ENCODE measurements around the gene SMR3A. TPM values are rescaled to one million over a fixed set of nuclear protein-coding genes. Genes with fewer than 3 reads are reported as not detected.

Gene SMR3A
- total RNA-seq, 1 donor from 2014 or later: not detected

DNA sequence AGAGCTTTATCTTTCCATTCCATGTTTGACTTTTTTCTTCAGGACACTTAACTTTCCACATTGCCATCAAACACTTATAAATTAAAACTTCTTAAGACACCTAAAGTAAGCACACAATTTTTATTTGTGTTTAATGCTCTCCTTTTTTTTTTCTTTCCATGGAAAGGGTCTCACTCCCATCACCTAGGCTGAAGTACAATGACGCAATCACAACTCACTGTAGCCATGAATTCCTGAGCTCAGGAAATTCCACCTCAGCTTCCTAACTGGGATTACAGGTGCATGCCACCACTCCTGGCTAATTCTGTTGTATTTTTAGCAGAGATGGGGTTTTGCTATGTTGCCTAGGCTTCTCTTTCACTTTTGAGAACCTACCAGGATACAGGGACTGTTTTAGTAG, 7.3 kb downstream of the SMR3A start:
- H3K27me3 ChIP-seq (ENCODE audit: insufficient read depth, low read length): no peaks in the 10 kb centered on the region
- no peaks in the 10 kb centered on the region for H3K9me3 ChIP-seq (ENCODE audit: insufficient read depth, low read depth, low read length)
- no peaks in the 10 kb centered on the region for H3K27me3 Mint-ChIP-seq (ENCODE audit: low read depth, unreplicated experiment)
- H3K4me1 ChIP-seq (ENCODE audit: insufficient read depth, low read length): no peaks in the 10 kb centered on the region
- no peaks in the 10 kb centered on the region for H3K36me3 Mint-ChIP-seq (ENCODE audit: low read depth, unreplicated experiment)
- H3K9ac ChIP-seq (ENCODE audit: low read length): no peak overlapping the region
- no peaks in the 10 kb centered on the region for H3K9me3 Mint-ChIP-seq (ENCODE audit: unreplicated experiment)
- H3K4me2 ChIP-seq (ENCODE audit: low read length): no peak overlapping the region
- DNase-seq (ENCODE audit: low read depth): no peak
- H3K4me1 Mint-ChIP-seq (ENCODE audit: low read depth, unreplicated experiment): no peaks in the 10 kb centered on the region
- no peak for FAIRE-seq
- H3K36me3 ChIP-seq (ENCODE audit: insufficient read depth, low read length): no peaks in the 10 kb centered on the region
- TF ChIP-seq, protein P1, sequence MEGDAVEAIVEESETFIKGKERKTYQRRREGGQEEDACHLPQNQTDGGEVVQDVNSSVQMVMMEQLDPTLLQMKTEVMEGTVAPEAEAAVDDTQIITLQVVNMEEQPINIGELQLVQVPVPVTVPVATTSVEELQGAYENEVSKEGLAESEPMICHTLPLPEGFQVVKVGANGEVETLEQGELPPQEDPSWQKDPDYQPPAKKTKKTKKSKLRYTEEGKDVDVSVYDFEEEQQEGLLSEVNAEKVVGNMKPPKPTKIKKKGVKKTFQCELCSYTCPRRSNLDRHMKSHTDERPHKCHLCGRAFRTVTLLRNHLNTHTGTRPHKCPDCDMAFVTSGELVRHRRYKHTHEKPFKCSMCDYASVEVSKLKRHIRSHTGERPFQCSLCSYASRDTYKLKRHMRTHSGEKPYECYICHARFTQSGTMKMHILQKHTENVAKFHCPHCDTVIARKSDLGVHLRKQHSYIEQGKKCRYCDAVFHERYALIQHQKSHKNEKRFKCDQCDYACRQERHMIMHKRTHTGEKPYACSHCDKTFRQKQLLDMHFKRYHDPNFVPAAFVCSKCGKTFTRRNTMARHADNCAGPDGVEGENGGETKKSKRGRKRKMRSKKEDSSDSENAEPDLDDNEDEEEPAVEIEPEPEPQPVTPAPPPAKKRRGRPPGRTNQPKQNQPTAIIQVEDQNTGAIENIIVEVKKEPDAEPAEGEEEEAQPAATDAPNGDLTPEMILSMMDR (IDR thresholded peaks at IDR 0.05; ENCODE audit: insufficient read depth, low read depth, low read length): no peak
- no peak for TF ChIP-seq EZH2 (IDR thresholded peaks at IDR 0.05; ENCODE audit: insufficient read depth, low read length)
- no peak overlapping the region for H3K27ac Mint-ChIP-seq (ENCODE audit: unreplicated experiment)
- H4K20me1 ChIP-seq (ENCODE audit: insufficient read depth, low read length): no peaks in the 10 kb centered on the region
- H3K79me2 ChIP-seq (ENCODE audit: insufficient read depth, low read length): no peaks in the 10 kb centered on the region
- H3K4me3 ChIP-seq (ENCODE audit: insufficient read depth, low read depth, low read length): no peak overlapping the region
- H3K27ac ChIP-seq (ENCODE audit: low read depth, low read length): no peak overlapping the region
- H3K4me3 Mint-ChIP-seq (ENCODE audit: unreplicated experiment): no peak overlapping the region
- H2AFZ ChIP-seq (ENCODE audit: low read depth, low read length): no peak overlapping the region

DNA sequence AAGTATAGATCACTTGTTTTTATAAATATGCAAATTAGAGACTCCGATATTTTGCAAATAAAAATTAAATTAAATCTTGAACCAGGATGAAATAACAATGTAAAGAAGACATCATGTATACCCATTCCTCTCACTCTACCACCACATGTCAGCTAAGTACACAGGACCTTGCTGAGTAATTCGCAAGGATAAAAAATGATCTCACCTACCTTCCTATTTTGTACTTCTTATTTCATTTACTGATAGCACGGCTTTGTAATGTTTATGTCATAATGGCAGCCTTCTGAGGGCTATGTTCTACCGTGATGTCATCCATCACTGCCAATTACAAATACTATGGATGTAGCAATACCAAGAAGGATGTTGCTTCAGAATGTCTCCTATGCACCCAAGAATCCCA, 11.4 kb downstream of the SMR3A start:
- no peak overlapping the region for H3K4me3 Mint-ChIP-seq (ENCODE audit: unreplicated experiment)
- Histone ChIP-seq H3K9me3 (ENCODE audit: insufficient read depth, low read depth, low read length) (no peaks in the 10 kb centered on the region), H3K79me2 (ENCODE audit: insufficient read depth, low read length) (no peaks in the 10 kb centered on the region), H3K27me3 (ENCODE audit: insufficient read depth, low read length) (no peaks in the 10 kb centered on the region), H3K9ac (ENCODE audit: low read length) (no peak overlapping the region), H2AFZ (ENCODE audit: low read depth, low read length) (no peak overlapping the region), H3K36me3 (ENCODE audit: insufficient read depth, low read length) (no peaks in the 10 kb centered on the region), H3K4me3 (ENCODE audit: insufficient read depth, low read depth, low read length) (no peak overlapping the region), H3K27ac (ENCODE audit: low read depth, low read length) (no peak overlapping the region), H3K4me1 (ENCODE audit: insufficient read depth, low read length) (no peaks in the 10 kb centered on the region), H3K4me2 (ENCODE audit: low read length) (no peak overlapping the region), H4K20me1 (ENCODE audit: insufficient read depth, low read length) (no peaks in the 10 kb centered on the region)
- no peak for DNase-seq (ENCODE audit: low read depth)
- no peaks in the 10 kb centered on the region for H3K9me3 Mint-ChIP-seq (ENCODE audit: unreplicated experiment)
- no peak overlapping the region for H3K27ac Mint-ChIP-seq (ENCODE audit: unreplicated experiment)
- FAIRE-seq: no peak
- no peaks in the 10 kb centered on the region for H3K4me1 Mint-ChIP-seq (ENCODE audit: low read depth, unreplicated experiment)
- no peaks in the 10 kb centered on the region for H3K27me3 Mint-ChIP-seq (ENCODE audit: low read depth, unreplicated experiment)
- H3K36me3 Mint-ChIP-seq (ENCODE audit: low read depth, unreplicated experiment): no peaks in the 10 kb centered on the region
- TF ChIP-seq EZH2 (IDR thresholded peaks at IDR 0.05; ENCODE audit: insufficient read depth, low read length): no peak
- TF ChIP-seq, protein P1 (IDR thresholded peaks at IDR 0.05; ENCODE audit: insufficient read depth, low read depth, low read length): no peak

GRCh38 chr4:70372760-70373159, 12.2 kb downstream of the SMR3A start:
- FAIRE-seq: no peak
- Histone ChIP-seq H4K20me1 (ENCODE audit: insufficient read depth, low read length) (no peaks in the 10 kb centered on the region), H2AFZ (ENCODE audit: low read depth, low read length) (no peak overlapping the region), H3K9ac (ENCODE audit: low read length) (no peak overlapping the region), H3K27me3 (ENCODE audit: insufficient read depth, low read length) (no peaks in the 10 kb centered on the region), H3K4me3 (ENCODE audit: insufficient read depth, low read depth, low read length) (no peak overlapping the region), H3K4me1 (ENCODE audit: insufficient read depth, low read length) (no peaks in the 10 kb centered on the region), H3K4me2 (ENCODE audit: low read length) (no peak overlapping the region), H3K27ac (ENCODE audit: low read depth, low read length) (no peak overlapping the region), H3K9me3 (ENCODE audit: insufficient read depth, low read depth, low read length) (no peaks in the 10 kb centered on the region), H3K79me2 (ENCODE audit: insufficient read depth, low read length) (no peaks in the 10 kb centered on the region), H3K36me3 (ENCODE audit: insufficient read depth, low read length) (no peaks in the 10 kb centered on the region)
- H3K36me3 Mint-ChIP-seq (ENCODE audit: low read depth, unreplicated experiment): no peaks in the 10 kb centered on the region
- TF ChIP-seq, protein P1 (IDR thresholded peaks at IDR 0.05; ENCODE audit: insufficient read depth, low read depth, low read length): no peak
- no peak for TF ChIP-seq EZH2 (IDR thresholded peaks at IDR 0.05; ENCODE audit: insufficient read depth, low read length)
- no peak overlapping the region for H3K27ac Mint-ChIP-seq (ENCODE audit: unreplicated experiment)
- no peaks in the 10 kb centered on the region for H3K4me1 Mint-ChIP-seq (ENCODE audit: low read depth, unreplicated experiment)
- no peak for DNase-seq (ENCODE audit: low read depth)
- H3K27me3 Mint-ChIP-seq (ENCODE audit: low read depth, unreplicated experiment): no peaks in the 10 kb centered on the region
- no peak overlapping the region for H3K4me3 Mint-ChIP-seq (ENCODE audit: unreplicated experiment)
- no peaks in the 10 kb centered on the region for H3K9me3 Mint-ChIP-seq (ENCODE audit: unreplicated experiment)
